GM18511 (cell line): ENCODE measurements around the gene MBLAC2.

Experiments used
- ATAC-seq: cut with Tn5 transposase; IDR thresholded peaks from one replicate; pipeline ENCODE4 v1.9.1; 2021; ENCODE audit warnings: mild to moderate bottlenecking, moderate library complexity; ENCODE audit not compliant: unreplicated experiment

Gene MBLAC2

GRCh38 chr5:90474235-90475107 lies at the start of gene MBLAC2, which contains the start of gene POLR3G:
Gene MBLAC2, minus strand, starts transcription at chr5:90474771. Its CDS starts 479 bp downstream, at chr5:90474292.
Gene POLR3G, plus strand, starts transcription at chr5:90474864. Its CDS starts 10,704 bp downstream, at chr5:90485568.
- peak; percentile 85 for ATAC-seq

- no peak for ATAC-seq
Measured at GRCh38 chr5:90519081-90519480, 44.5 kb upstream of the MBLAC2 start.

- ATAC-seq: no peak
Measured at GRCh38 chr5:90518661-90519060, 44.1 kb upstream of the MBLAC2 start.

- no peak for ATAC-seq
Measured at GRCh38 chr5:90514520-90514919, 39.9 kb upstream of the MBLAC2 start.

GRCh38 chr5:90510438-90510837 lies 35.9 kb upstream of the MBLAC2 start:
- ATAC-seq: no peak

GRCh38 chr5:90506221-90506620 lies 31.6 kb upstream of the MBLAC2 start:
- no peak for ATAC-seq

- ATAC-seq: no peak
Measured at GRCh38 chr5:90504743-90505142, 30.2 kb upstream of the MBLAC2 start.

GRCh38 chr5:90503596-90503995 lies 29.0 kb upstream of the MBLAC2 start:
- ATAC-seq: no peak

GRCh38 chr5:90495146-90495545 lies 20.6 kb upstream of the MBLAC2 start:
- no peak for ATAC-seq

- no peak for ATAC-seq
Measured at GRCh38 chr5:90494043-90494442, 19.5 kb upstream of the MBLAC2 start.

GRCh38 chr5:90488791-90489190 lies 14.2 kb upstream of the MBLAC2 start:
- no peak for ATAC-seq

- ATAC-seq: no peak
Measured at GRCh38 chr5:90484540-90484939, 10.0 kb upstream of the MBLAC2 start.

GRCh38 chr5:90483206-90483605 lies 8.6 kb upstream of the MBLAC2 start:
- ATAC-seq: no peak

GRCh38 chr5:90480699-90481098 lies 6.1 kb upstream of the MBLAC2 start:
- no peak for ATAC-seq

- ATAC-seq: no peak
Measured at GRCh38 chr5:90479611-90480385, 5.2 kb upstream of the MBLAC2 start.

GRCh38 chr5:90477621-90478215 lies 3.1 kb upstream of the MBLAC2 start:
- no peak for ATAC-seq

GRCh38 chr5:90477073-90477472 lies 2.5 kb upstream of the MBLAC2 start:
- no peak for ATAC-seq

- no peak for ATAC-seq
Measured at GRCh38 chr5:90476391-90476790, 1.8 kb upstream of the MBLAC2 start.

- ATAC-seq: no peak
Measured at GRCh38 chr5:90475436-90475980, 937 bp upstream of the MBLAC2 start.

- ATAC-seq: peak; percentile 24
Measured at GRCh38 chr5:90473396-90474234, 956 bp downstream of the MBLAC2 start.
